Choroid plexus epithelial cell (primary cell): ENCODE data around the gene ATXN1.

Experiments
- DNase-seq: peaks from one replicate; pipeline ENCODE4 v3.0.0-alpha.2; 2010; ENCODE audit warnings: low read depth
- H3K4me3 ChIP-seq: 2 replicates; pipeline ENCODE4 v1.5.1; 2011; ENCODE audit warnings: low read depth, mild to moderate bottlenecking, control low read depth, low read length, moderate library complexity
- TF ChIP-seq, protein P1 (sequence below): conservative IDR thresholded peaks from 2 replicates; pipeline ENCODE4 v1.5.1; 2011; ENCODE audit warnings: low read depth, mild to moderate bottlenecking, control low read depth, inconsistent platforms, low read length, moderate library complexity

ATXN1 gene

DNA sequence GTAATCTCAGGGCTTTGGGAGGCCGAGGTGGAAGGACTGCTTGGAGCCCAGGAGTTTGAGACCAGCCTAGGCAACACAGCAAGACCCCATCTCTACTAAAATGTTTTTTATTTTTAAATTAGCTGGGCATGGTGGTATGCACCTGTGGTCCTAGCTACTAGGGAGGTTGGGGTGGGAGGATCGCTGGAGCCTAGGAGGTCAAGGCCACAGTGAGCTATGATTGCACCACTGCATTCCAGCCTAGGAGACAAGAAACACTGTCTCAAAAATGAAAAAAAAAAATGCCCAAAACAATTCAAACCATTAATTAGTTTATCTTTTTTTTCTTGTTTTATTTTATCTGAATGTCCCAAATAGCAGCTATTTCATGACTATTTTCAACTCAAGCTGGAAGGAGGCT lies 437.1 kb downstream of the ATXN1 start:
- H3K4me3 ChIP-seq: no peak overlapping the region
- no peak for DNase-seq

DNA sequence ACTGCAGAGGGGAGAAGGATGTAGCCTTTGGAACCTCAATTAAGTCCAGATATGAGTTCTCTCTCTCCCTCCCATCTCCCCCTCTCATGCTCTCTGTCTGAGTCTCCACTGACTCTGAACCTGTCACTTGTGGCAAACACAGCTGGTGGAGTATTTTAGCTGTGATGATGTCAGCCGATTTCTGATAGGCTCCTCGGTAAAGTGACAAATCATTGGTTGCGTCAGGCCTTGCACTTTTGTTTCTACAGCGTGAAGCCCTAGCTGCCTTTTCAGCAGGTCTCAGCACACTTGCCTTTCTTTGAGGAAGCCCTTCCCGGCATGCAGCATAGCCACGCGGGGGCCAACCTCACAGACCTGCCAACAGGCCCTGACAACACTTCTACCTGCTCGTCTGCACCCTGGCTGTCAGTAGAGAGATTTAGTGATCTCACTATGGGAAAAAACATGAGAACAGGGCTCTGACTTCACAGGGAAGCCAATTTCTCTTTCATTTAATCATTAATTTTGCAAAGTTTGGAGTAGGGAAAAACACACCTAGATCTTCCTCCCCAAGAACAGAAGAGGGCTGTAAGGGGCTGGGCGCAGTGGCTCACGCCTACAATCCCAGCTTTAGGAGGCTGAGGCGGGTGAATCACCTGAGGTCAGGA lies 438.5 kb downstream of the ATXN1 start:
- no peak overlapping the region for H3K4me3 ChIP-seq
- TF ChIP-seq, protein P1, sequence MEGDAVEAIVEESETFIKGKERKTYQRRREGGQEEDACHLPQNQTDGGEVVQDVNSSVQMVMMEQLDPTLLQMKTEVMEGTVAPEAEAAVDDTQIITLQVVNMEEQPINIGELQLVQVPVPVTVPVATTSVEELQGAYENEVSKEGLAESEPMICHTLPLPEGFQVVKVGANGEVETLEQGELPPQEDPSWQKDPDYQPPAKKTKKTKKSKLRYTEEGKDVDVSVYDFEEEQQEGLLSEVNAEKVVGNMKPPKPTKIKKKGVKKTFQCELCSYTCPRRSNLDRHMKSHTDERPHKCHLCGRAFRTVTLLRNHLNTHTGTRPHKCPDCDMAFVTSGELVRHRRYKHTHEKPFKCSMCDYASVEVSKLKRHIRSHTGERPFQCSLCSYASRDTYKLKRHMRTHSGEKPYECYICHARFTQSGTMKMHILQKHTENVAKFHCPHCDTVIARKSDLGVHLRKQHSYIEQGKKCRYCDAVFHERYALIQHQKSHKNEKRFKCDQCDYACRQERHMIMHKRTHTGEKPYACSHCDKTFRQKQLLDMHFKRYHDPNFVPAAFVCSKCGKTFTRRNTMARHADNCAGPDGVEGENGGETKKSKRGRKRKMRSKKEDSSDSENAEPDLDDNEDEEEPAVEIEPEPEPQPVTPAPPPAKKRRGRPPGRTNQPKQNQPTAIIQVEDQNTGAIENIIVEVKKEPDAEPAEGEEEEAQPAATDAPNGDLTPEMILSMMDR: peak; percentile 5
- peak; percentile 88 for DNase-seq

More for the DNA sequence above, 437.1 kb downstream of the ATXN1 start:
- TF ChIP-seq, protein P1: no peak

DNA sequence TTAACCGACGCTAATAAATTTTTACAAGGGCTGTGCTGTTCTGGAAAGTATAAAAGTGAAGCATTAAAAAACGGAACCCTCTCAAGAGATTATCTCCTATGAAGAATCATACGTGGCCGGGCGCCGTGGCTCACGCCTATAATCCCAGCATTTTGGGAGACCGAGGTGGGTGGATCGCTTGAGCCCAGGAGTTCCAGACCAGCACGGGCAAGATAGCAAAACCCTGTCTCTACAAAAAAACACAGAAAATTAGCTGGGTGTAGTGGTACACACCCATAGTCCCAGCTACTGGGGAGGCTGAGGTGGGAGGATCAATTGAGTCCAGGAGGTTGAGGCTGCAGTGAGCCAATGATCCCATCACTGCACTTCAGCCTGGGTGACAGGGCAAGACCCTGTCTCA lies 439.4 kb downstream of the ATXN1 start:
- no peak overlapping the region for H3K4me3 ChIP-seq
- DNase-seq: no peak
- TF ChIP-seq, protein P1: no peak

DNA sequence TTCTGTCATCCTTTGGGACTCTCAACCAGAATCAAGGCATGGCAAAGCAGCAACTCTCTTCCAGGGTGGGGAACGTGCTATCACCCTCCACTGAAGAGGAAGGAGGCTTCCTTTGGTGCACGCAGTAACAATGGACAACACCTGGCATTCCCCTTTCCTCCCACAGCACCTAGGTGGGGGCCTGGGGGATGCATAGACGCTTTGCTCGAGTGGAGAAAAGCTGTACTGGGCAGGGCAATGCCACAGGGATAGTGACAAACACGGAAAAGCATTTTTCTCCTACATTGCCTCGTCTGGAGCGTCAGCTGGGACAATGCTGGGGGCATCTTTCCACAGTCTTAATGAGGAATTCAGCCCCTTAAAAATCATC lies 439.9 kb downstream of the ATXN1 start:
- no peak for DNase-seq
- TF ChIP-seq, protein P1: no peak

DNA sequence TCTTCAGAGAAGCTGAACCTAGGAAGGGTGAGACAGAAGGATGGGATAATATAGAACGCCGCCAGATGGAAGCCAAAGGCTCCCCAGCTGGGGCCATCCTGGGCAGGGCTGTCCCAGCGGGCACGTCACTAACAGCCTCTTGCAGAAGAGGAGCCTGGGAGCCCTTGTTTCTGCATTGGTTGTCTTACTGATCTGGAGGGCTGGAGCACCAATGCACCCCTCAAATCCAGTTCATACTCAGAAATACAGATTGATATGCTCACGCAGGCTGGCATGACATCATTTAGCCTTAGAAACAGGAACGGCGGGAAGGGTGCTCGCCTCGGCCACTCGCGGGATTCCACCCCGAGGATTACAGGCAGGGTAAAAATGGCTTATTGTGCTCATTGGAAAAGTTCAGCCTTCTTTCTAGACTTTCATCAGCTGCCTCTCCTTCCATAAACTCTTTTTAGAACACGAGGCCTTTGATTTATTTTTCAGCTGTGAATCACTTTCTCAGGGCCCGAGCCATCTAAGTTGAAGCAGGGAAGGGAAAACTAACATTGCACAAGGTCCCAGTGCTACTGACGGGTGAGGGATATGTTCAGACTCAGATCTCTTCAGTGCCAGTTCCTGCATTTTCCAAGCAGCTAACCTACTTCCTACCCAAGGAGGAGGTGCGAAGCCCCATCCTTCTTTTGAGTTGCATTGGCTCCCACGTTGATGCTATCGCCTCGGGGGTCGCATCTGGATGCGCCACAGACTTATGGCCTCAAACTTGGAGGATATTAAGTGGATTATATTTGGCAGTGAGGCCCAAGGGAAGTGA lies 440.5 kb downstream of the ATXN1 start:
- DNase-seq: peak; percentile 68
- TF ChIP-seq, protein P1: no peak
- H3K4me3 ChIP-seq: no peak overlapping the region

More for the DNA sequence above, 439.9 kb downstream of the ATXN1 start:
- no peak overlapping the region for H3K4me3 ChIP-seq

DNA sequence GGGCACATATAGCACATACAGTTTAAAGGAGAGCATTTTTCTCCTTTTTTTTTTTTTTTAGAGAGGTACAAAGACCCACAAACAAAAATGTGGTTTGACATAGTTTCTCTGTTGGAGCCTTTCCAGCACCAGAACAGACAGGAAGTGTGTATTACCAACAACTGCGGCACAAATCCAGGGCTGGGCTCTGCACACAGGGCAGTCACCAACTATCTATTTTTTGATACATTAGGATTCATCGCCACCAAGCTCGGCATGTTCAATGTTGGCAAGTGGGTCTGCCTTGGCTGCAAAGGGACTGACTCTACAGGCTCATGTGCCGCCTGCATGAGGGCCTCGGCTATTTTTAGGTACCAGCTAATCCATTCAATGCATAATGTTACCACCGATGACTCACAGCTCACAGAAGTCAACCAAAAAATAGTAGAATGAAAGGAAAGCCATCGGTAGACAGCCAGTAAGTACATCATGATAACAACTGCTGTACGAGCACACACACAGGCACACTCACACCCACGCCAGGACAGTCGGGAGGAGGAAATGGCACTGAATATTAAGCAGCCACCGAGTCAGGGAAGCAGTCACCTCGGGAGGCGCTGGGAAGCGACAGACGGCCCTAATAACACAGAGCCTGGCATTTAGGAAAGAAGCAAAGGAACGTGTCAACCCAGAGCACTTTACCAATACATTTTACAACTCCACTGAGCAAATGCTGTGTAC lies 441.3 kb downstream of the ATXN1 start:
- peak overlapping the region; percentile 33 for H3K4me3 ChIP-seq
- peak; percentile 93 for DNase-seq

More for the DNA sequence above, 441.3 kb downstream of the ATXN1 start:
- TF ChIP-seq, protein P1: no peak
